ENCODE results near the gene RETN. TPM values are rescaled to one million over a fixed set of nuclear protein-coding genes. Genes with fewer than 3 reads are reported as not detected.

The RETN gene
- total and polyA plus RNA-seq, 2 donors (not counting 3 experiments of a cell fraction or from before 2014, with no cell fraction given), result not detected

- FAIRE-seq (peak; percentile 21), DNase-seq (ENCODE audit: low read depth, low spot score) (peak; percentile 60)
- Histone ChIP-seq H2AFZ (ENCODE audit: low read depth, low read length) (peak overlapping the region; percentile 64), H3K9me1 (replicated peaks; ENCODE audit: control insufficient read depth, extremely low read depth, insufficient read depth, low read length) (no peaks in the 10 kb centered on the region), H3K9me3 (replicated peaks; ENCODE audit: control insufficient read depth, insufficient read depth, low read length) (no peaks in the 10 kb centered on the region), H3K27me3 (ENCODE audit: control insufficient read depth in 2 of 2, insufficient read depth in 2 of 2, low read length in 2 of 2) (peaks cover 8 to 12% of the 10 kb centered on the region in 2 experiments), H3K36me3 (ENCODE audit: control insufficient read depth in 2 of 2, extremely low read depth in 1 of 2, insufficient read depth in 2 of 2, low read length in 2 of 2) (no peaks in the 10 kb centered on the region), H3K4me1 (ENCODE audit: control insufficient read depth, extremely low read depth, insufficient read depth, low read length) (no peaks in the 10 kb centered on the region), H3K4me3 (replicated peaks in 1 of 3; ENCODE audit: insufficient read depth in 1 of 3, low read depth in 1 of 3, low read length in 3 of 3) (no peak overlapping the region), H3K9ac (replicated peaks; ENCODE audit: extremely low read depth, insufficient read depth, low read length) (no peak overlapping the region), H3K4me2 (ENCODE audit: insufficient read depth, low read length) (no peak overlapping the region), H3K79me2 (ENCODE audit: control insufficient read depth, insufficient read depth, low read length) (no peaks in the 10 kb centered on the region), H3K27ac (ENCODE audit: insufficient read depth, low read depth, low read length) (no peak overlapping the region), H4K20me1 (replicated peaks; ENCODE audit: control insufficient read depth, extremely low read depth, insufficient read depth, low read length) (no peaks in the 10 kb centered on the region)
- intact Hi-C loops (cut with micrococcal nuclease) (no loop called here), dilution Hi-C loops (cut with MboI; ENCODE audit: extremely low pct_ligation_motif_present, low sequenced_read_pairs) (no loop called here)
- no peak for TF ChIP-seq CTCF (IDR thresholded peaks at IDR 0.05; ENCODE audit: extremely low read depth in 1 of 2, insufficient read depth in 1 of 2, low read depth in 1 of 2, low read length in 2 of 2)
- ChIA-PET POLR2A (no interaction called here), CTCF (interaction anchor here (1.0 to 3.2 kb wide), 2 partner anchors 22 to 106 kb away, joined by 4 to 24 read pairs; no protein-coding TSS in a partner anchor)
- BruUV-seq (replicated peaks), result no TSS peak
Observed at GRCh38 chr19:7674010-7675005, 5.5 kb downstream of the RETN start.

DNA sequence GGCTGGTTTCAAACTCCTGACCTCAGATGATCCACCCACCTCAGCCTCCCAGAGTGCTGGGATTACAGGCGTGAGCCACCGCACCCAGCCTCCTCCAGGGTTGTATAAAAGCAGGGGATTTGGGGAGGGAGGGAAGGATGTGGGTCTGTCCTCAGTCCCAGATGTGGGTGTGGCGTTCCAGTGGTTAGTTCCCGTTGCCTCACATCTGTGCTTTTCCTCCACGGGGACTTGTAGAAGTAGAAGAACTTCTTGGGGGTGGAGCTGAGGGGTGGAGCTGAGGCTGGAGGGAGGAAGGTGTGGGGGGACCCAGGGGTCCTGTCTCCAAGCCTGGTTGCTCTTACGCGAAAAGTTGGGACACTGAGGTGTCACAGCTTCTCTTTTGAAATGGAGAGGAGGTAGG, 7.5 kb downstream of the RETN start:
- dilution Hi-C loops (cut with MboI; ENCODE audit: extremely low pct_ligation_motif_present, low sequenced_read_pairs), result no loop called here
- H3K27ac ChIP-seq (ENCODE audit: insufficient read depth, low read depth, low read length), result no peak overlapping the region
- TF ChIP-seq POLR2A (IDR thresholded peaks at IDR 0.05; ENCODE audit: low read depth, low read length) (no peak), GATA2 (IDR thresholded peaks at IDR 0.05; ENCODE audit: insufficient read depth, insufficient read length, low read depth, low read length) (no peak), CTCF (IDR thresholded peaks at IDR 0.05; ENCODE audit: extremely low read depth in 1 of 2, insufficient read depth in 1 of 2, low read depth in 1 of 2, low read length in 2 of 2) (no peak), MYC (IDR thresholded peaks at IDR 0.05; ENCODE audit: low read depth, low read length) (no peak), EZH2 (IDR thresholded peaks at IDR 0.05; ENCODE audit: borderline replicate concordance, low read depth, low read length, severe bottlenecking) (no peak)
- H4K20me1 ChIP-seq (replicated peaks; ENCODE audit: control insufficient read depth, extremely low read depth, insufficient read depth, low read length), result no peaks in the 10 kb centered on the region
- intact Hi-C loops (cut with micrococcal nuclease), result no loop called here
- no peak overlapping the region for H2AFZ ChIP-seq (ENCODE audit: low read depth, low read length)
- FAIRE-seq (no peak), DNase-seq (ENCODE audit: low read depth, low spot score) (no peak)
- peaks cover 2% of the 10 kb centered on the region for H3K4me1 ChIP-seq (ENCODE audit: control insufficient read depth, extremely low read depth, insufficient read depth, low read length)
- H3K9me3 ChIP-seq (replicated peaks; ENCODE audit: control insufficient read depth, insufficient read depth, low read length), result no peaks in the 10 kb centered on the region
- H3K27me3 ChIP-seq (ENCODE audit: control insufficient read depth in 2 of 2, insufficient read depth in 2 of 2, low read length in 2 of 2), result peaks cover 2 to 3% of the 10 kb centered on the region in 2 experiments
- H3K36me3 ChIP-seq (ENCODE audit: control insufficient read depth in 2 of 2, extremely low read depth in 1 of 2, insufficient read depth in 2 of 2, low read length in 2 of 2), result no peaks in the 10 kb centered on the region
- no peak overlapping the region for H3K4me3 ChIP-seq (replicated peaks in 1 of 3; ENCODE audit: insufficient read depth in 1 of 3, low read depth in 1 of 3, low read length in 3 of 3)
- peaks cover 6% of the 10 kb centered on the region for H3K79me2 ChIP-seq (ENCODE audit: control insufficient read depth, insufficient read depth, low read length)
- CTCF ChIA-PET, result interaction anchor here (1.1 kb wide), 1 partner anchor 108 kb away, joined by 8 read pairs; no protein-coding TSS in a partner anchor
- H3K4me2 ChIP-seq (ENCODE audit: insufficient read depth, low read length), result no peak overlapping the region
- H3K9me1 ChIP-seq (replicated peaks; ENCODE audit: control insufficient read depth, extremely low read depth, insufficient read depth, low read length), result no peaks in the 10 kb centered on the region
- BruUV-seq (replicated peaks), result no TSS peak
- POLR2A ChIA-PET, result no interaction called here
- no peak overlapping the region for H3K9ac ChIP-seq (replicated peaks; ENCODE audit: extremely low read depth, insufficient read depth, low read length)

All from endothelial cell of umbilical vein (primary cell).